Naive B cell (primary cell): ENCODE data around the gene ARHGAP24. TPM values are rescaled to one million over a fixed set of nuclear protein-coding genes. Genes with fewer than 3 reads are reported as not detected.
"Not testable (repeated sequence)": the region's sequence is repeated elsewhere in the genome, so short reads cannot be mapped to it uniquely, and the experiment has no call there.

ENCODE experiments used
- ATAC-seq, 2 donors: fragments of 150-1000 bp; cut with Tn5 transposase; 2 replicates each; pipeline ENCODE4 v1.10.0; 2021; ENCODE audit warnings: low read depth in 2 of 2, mild to moderate bottlenecking in 2 of 2, moderate library complexity in 2 of 2
- DNase-seq: peaks from one replicate; pipeline ENCODE4 v3.0.0; 2022
- H3K27ac Mint-ChIP-seq, 6 donors: one replicate each; pipeline ENCODE4 v1.8.0; 2020 to 2022; ENCODE audit warnings: mild to moderate bottlenecking in 6 of 6, mixed read lengths in 6 of 6, moderate library complexity in 5 of 6, inconsistent platforms in 2 of 6
- H3K27me3 Mint-ChIP-seq, 3 donors: one replicate each; pipeline ENCODE4 v1.8.0; 2021 to 2022; ENCODE audit warnings: mixed read lengths in 3 of 3, mild to moderate bottlenecking in 1 of 3
- H3K36me3 Mint-ChIP-seq, 2 donors: one replicate each; pipeline ENCODE4 v1.8.0; 2020 to 2022; ENCODE audit warnings: mixed read lengths in 2 of 2, inconsistent platforms in 1 of 2, mild to moderate bottlenecking in 1 of 2
- H3K4me1 Mint-ChIP-seq, 3 donors: one replicate each; pipeline ENCODE4 v1.8.0; 2020 to 2022; ENCODE audit warnings: mixed read lengths in 3 of 3, inconsistent platforms in 1 of 3, mild to moderate bottlenecking in 1 of 3, moderate library complexity in 1 of 3
- H3K4me3 Mint-ChIP-seq, 8 donors: one replicate each; pipeline ENCODE4 v1.8.0; 2020 to 2022; ENCODE audit warnings: mild to moderate bottlenecking in 8 of 8, mixed read lengths in 8 of 8, moderate library complexity in 8 of 8, inconsistent platforms in 2 of 8
- H3K9me3 Mint-ChIP-seq, 7 donors: one replicate each; pipeline ENCODE4 v1.8.0; 2020 to 2022; ENCODE audit warnings: mixed read lengths in 7 of 7, mild to moderate bottlenecking in 5 of 7, inconsistent platforms in 2 of 7, moderate library complexity in 1 of 7
- polyA plus RNA-seq, 6 donors: library from polyadenylated mRNA; unstranded; fragments of 300-500 nt; fragmentation: Illumina TruSeq; gene quantifications; one replicate each; pipeline ENCODE4 v1.2.3, GENCODE V29; 2021; ENCODE audit warnings: low read depth in 6 of 6

The ARHGAP24 gene
- polyA plus RNA-seq, 6 donors from 2014 or later, result 32.0 to 136 (median 109) TPM

GRCh38 chr4:85823295-85823694 is 348.3 kb downstream of the ARHGAP24 start:
- peak overlapping the region in 4 of 6 donors; percentile 36 to 82 (median 69) for H3K27ac Mint-ChIP-seq
- ATAC-seq, result no peak
- no peaks in the 10 kb centered on the region for H3K27me3 Mint-ChIP-seq

GRCh38 chr4:85824166-85824945 is 349.4 kb downstream of the ARHGAP24 start:
- H3K4me1 Mint-ChIP-seq, result peaks cover 24 to 58% (median 42%) of the 10 kb centered on the region in 3 donors
- peak overlapping the region; percentile 50 to 83 (median 76) for H3K27ac Mint-ChIP-seq
- H3K36me3 Mint-ChIP-seq, result peaks cover 0 to 4% of the 10 kb centered on the region in 2 donors
- H3K27me3 Mint-ChIP-seq, result no peaks in the 10 kb centered on the region
- ATAC-seq (no peak), DNase-seq (no peak)
- peak overlapping the region in 1 of 8 donors; percentile 27 for H3K4me3 Mint-ChIP-seq
- H3K9me3 Mint-ChIP-seq, result peaks cover 0 to 4% (median 0%) of the 10 kb centered on the region in 7 donors

More at GRCh38 chr4:85823295-85823694, 348.3 kb downstream of the ARHGAP24 start:
- Mint-ChIP-seq H3K4me1 (peaks cover 34 to 57% (median 42%) of the 10 kb centered on the region in 3 donors), H3K9me3 (peaks cover 0 to 4% (median 0%) of the 10 kb centered on the region in 7 donors), H3K36me3 (peaks cover 0 to 4% of the 10 kb centered on the region in 2 donors), H3K4me3 (no peak overlapping the region)
- no peak for DNase-seq

- Mint-ChIP-seq H3K9me3 (no peaks in the 10 kb centered on the region), H3K36me3 (peaks cover 0 to 4% of the 10 kb centered on the region in 2 donors), H3K27me3 (no peaks in the 10 kb centered on the region), H3K27ac (peak overlapping the region in 4 of 6 donors; percentile 9 to 90 (median 76)), H3K4me3 (peak overlapping the region in 5 of 8 donors; percentile 0 to 21 (median 14)), H3K4me1 (peaks cover 24 to 69% (median 49%) of the 10 kb centered on the region in 3 donors)
- peak; percentile 36 to 40 for ATAC-seq
- no peak for DNase-seq
Measured at GRCh38 chr4:85826060-85826678, 351.2 kb downstream of the ARHGAP24 start.

- DNase-seq (no peak), ATAC-seq (no peak)
- Mint-ChIP-seq H3K36me3 (no peaks in the 10 kb centered on the region), H3K4me1 (peaks cover 31 to 72% (median 54%) of the 10 kb centered on the region in 3 donors), H3K27ac (peak overlapping the region in 4 of 6 donors; percentile 5 to 72 (median 42)), H3K9me3 (no peaks in the 10 kb centered on the region), H3K27me3 (no peaks in the 10 kb centered on the region), H3K4me3 (no peak overlapping the region)
Measured at GRCh38 chr4:85828027-85828890, 353.3 kb downstream of the ARHGAP24 start.

GRCh38 chr4:85829276-85830051 is 354.5 kb downstream of the ARHGAP24 start:
- no peak overlapping the region for H3K4me3 Mint-ChIP-seq
- no peaks in the 10 kb centered on the region for H3K27me3 Mint-ChIP-seq
- ATAC-seq (no peak), DNase-seq (no peak)
- H3K27ac Mint-ChIP-seq, result no peak overlapping the region
- H3K36me3 Mint-ChIP-seq, result peaks cover 3 to 4% of the 10 kb centered on the region in 2 donors
- peaks cover 25 to 60% (median 50%) of the 10 kb centered on the region in 3 donors for H3K4me1 Mint-ChIP-seq
- no peaks in the 10 kb centered on the region for H3K9me3 Mint-ChIP-seq

GRCh38 chr4:85831647-85832046 is 356.7 kb downstream of the ARHGAP24 start:
- DNase-seq (no peak), ATAC-seq (peak; percentile 61 to 71)
- H3K36me3 Mint-ChIP-seq, result peaks cover 7% of the 10 kb centered on the region in 2 donors
- no peaks in the 10 kb centered on the region for H3K27me3 Mint-ChIP-seq
- H3K4me1 Mint-ChIP-seq, result peaks cover 9 to 43% (median 40%) of the 10 kb centered on the region in 3 donors
- no peak overlapping the region for H3K4me3 Mint-ChIP-seq
- peak overlapping the region in 4 of 6 donors; percentile 57 to 88 (median 72) for H3K27ac Mint-ChIP-seq
- no peaks in the 10 kb centered on the region for H3K9me3 Mint-ChIP-seq

- no peak for ATAC-seq
- H3K4me1 Mint-ChIP-seq, result peaks cover 17 to 48% (median 43%) of the 10 kb centered on the region in 3 donors
- no peaks in the 10 kb centered on the region for H3K9me3 Mint-ChIP-seq
- peaks cover 7% of the 10 kb centered on the region in 2 donors for H3K36me3 Mint-ChIP-seq
- no peak for DNase-seq
- no peak overlapping the region for H3K4me3 Mint-ChIP-seq
- peak overlapping the region in 2 of 6 donors; percentile 32 to 49 for H3K27ac Mint-ChIP-seq
- no peaks in the 10 kb centered on the region for H3K27me3 Mint-ChIP-seq
Measured at GRCh38 chr4:85833302-85833701, 358.4 kb downstream of the ARHGAP24 start.

- peaks cover 23 to 49% (median 43%) of the 10 kb centered on the region in 3 donors for H3K4me1 Mint-ChIP-seq
- H3K4me3 Mint-ChIP-seq, result no peak overlapping the region
- no peaks in the 10 kb centered on the region for H3K27me3 Mint-ChIP-seq
- H3K27ac Mint-ChIP-seq, result peak overlapping the region in 4 of 6 donors; percentile 32 to 76 (median 42)
- no peaks in the 10 kb centered on the region for H3K9me3 Mint-ChIP-seq
- ATAC-seq (no peak), DNase-seq (no peak)
- peaks cover 7% of the 10 kb centered on the region in 2 donors for H3K36me3 Mint-ChIP-seq
Measured at GRCh38 chr4:85834934-85835333, 360.0 kb downstream of the ARHGAP24 start.

GRCh38 chr4:85836588-85837438 is 361.9 kb downstream of the ARHGAP24 start:
- H3K27me3 Mint-ChIP-seq, result no peaks in the 10 kb centered on the region
- DNase-seq (no peak), ATAC-seq (no peak)
- H3K4me1 Mint-ChIP-seq, result peaks cover 21 to 47% (median 43%) of the 10 kb centered on the region in 3 donors
- H3K4me3 Mint-ChIP-seq, result no peak overlapping the region
- peaks cover 7% of the 10 kb centered on the region in 2 donors for H3K36me3 Mint-ChIP-seq
- no peaks in the 10 kb centered on the region for H3K9me3 Mint-ChIP-seq
- H3K27ac Mint-ChIP-seq, result peak overlapping the region in 5 of 6 donors; percentile 8 to 70 (median 47)

GRCh38 chr4:85837439-85837733 is 362.4 kb downstream of the ARHGAP24 start:
- H3K27ac Mint-ChIP-seq, result peak overlapping the region in 2 of 6 donors; percentile 47 to 70

GRCh38 chr4:85839981-85840451 is 365.1 kb downstream of the ARHGAP24 start:
- not testable (repeated sequence) for H3K4me3 Mint-ChIP-seq, ATAC-seq
- peaks cover 26 to 48% (median 47%) of the 10 kb centered on the region in 3 donors for H3K4me1 Mint-ChIP-seq

More at GRCh38 chr4:85837439-85837733, 362.4 kb downstream of the ARHGAP24 start:
- DNase-seq, result no peak
- ATAC-seq, result no peak
- H3K9me3 Mint-ChIP-seq, result no peaks in the 10 kb centered on the region
- H3K4me1 Mint-ChIP-seq, result peaks cover 22 to 47% (median 43%) of the 10 kb centered on the region in 3 donors
- H3K27me3 Mint-ChIP-seq, result no peaks in the 10 kb centered on the region
- no peak overlapping the region for H3K4me3 Mint-ChIP-seq
- H3K36me3 Mint-ChIP-seq, result peaks cover 7% of the 10 kb centered on the region in 2 donors

More at GRCh38 chr4:85839981-85840451, 365.1 kb downstream of the ARHGAP24 start:
- H3K27me3 Mint-ChIP-seq, H3K9me3 Mint-ChIP-seq, DNase-seq, H3K36me3 Mint-ChIP-seq: not testable (repeated sequence)
- peak overlapping the region in 3 of 6 donors; percentile 20 to 51 (median 22) for H3K27ac Mint-ChIP-seq
